ENCODE data around the gene CCDC27. TPM values are rescaled to one million over a fixed set of nuclear protein-coding genes. Genes with fewer than 3 reads are reported as not detected.

The CCDC27 gene
- total RNA-seq, 1 donor from 2014 or later = not detected

DNA sequence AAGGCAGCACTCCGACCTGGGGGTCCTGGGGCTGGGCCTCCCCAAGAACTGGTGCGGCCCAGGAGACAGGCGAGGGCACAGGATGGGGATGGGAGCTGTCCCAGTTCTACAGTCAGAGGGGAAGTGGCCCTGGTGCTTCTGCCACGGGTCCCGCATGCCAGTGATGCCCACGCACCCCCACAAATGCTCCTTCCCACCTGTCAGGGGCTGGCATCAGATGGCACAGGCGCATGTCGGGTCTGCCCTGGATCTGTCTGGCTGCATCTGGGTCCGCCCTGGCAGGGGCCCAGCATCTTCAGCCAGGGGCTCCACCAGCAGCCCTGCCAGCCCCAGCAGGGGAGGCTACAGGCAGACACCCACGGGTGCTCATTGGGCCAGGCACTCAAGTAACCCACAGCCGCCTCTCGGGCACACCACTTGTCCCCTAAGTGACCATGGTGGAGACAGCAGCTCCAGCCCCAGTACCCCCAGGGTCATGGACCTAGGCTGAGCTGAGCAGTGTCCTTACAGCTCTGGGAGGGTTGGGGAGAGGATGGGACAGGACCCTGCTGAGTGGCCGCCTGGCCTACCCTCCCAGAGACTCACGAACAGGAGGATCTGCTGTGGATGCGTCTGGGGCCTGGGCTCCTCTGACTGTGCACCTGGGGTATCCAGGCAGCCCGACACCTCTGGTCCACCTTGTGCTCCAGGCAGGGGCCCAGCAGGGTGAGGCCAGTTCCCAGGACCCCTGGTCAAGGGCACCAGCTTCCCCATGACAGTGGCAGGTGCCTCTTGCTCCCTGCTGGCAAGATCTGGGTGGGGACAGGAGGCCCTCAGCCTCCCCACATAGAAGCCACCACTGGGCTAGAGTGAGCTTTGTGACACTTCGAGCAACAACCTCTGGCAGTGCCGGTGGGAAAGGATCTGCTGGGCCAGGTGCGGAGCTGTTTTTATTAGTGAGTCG is 25.7 kb downstream of the CCDC27 start:
- H3K4me1 Mint-ChIP-seq = peaks cover 11% of the 10 kb centered on the region
- ChIA-PET CTCF (no interaction called here), POLR2A (no interaction called here)
- intact Hi-C loops (cut with micrococcal nuclease) = no loop called here
- DNase-seq (no peak), ATAC-seq (ENCODE audit: low read depth) (no peak)
- H3K36me3 Mint-ChIP-seq (ENCODE audit: low read depth) = peaks cover 39% of the 10 kb centered on the region
- no peak overlapping the region for H3K27ac Mint-ChIP-seq
- TF ChIP-seq, protein P1, sequence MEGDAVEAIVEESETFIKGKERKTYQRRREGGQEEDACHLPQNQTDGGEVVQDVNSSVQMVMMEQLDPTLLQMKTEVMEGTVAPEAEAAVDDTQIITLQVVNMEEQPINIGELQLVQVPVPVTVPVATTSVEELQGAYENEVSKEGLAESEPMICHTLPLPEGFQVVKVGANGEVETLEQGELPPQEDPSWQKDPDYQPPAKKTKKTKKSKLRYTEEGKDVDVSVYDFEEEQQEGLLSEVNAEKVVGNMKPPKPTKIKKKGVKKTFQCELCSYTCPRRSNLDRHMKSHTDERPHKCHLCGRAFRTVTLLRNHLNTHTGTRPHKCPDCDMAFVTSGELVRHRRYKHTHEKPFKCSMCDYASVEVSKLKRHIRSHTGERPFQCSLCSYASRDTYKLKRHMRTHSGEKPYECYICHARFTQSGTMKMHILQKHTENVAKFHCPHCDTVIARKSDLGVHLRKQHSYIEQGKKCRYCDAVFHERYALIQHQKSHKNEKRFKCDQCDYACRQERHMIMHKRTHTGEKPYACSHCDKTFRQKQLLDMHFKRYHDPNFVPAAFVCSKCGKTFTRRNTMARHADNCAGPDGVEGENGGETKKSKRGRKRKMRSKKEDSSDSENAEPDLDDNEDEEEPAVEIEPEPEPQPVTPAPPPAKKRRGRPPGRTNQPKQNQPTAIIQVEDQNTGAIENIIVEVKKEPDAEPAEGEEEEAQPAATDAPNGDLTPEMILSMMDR (IDR thresholded peaks at IDR 0.05) = no peak
- no peaks in the 10 kb centered on the region for H3K27me3 Mint-ChIP-seq
- no peaks in the 10 kb centered on the region for H3K9me3 Mint-ChIP-seq
- no peak overlapping the region for H3K4me3 Mint-ChIP-seq

DNA sequence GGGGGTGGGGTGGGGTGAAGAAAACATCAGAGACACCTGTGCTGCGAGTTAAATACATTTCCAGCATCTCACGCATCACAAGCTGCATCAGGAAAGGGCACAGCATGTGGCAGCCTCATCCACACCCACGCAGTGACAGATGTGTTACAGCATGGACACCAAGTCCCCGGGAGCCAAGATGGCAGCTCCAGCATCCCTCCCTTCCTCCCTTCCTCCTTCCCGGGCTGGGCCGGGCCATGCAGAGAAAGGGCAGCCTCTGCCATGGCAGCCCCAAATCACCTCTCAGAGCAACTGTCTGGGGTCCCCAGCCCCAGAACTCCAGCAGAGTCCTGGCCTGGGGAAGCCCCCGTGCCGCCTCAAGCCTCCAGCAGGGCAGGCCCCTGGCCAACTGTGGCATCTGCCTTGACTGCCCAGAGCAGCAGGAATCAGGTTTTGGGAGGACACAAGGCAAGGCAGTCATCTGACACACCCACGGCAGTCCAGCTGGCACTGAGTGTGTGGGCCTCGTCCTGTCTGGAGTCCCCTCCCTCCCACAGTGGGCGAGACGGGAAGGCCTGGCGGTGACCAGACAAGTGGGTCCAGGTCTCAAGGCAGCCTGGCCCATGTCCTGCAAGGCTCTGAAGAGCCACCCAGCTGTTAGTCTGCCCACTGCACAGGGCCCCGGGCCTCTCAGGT is 26.5 kb downstream of the CCDC27 start:
- DNase-seq (no peak), ATAC-seq (ENCODE audit: low read depth) (no peak)
- CTCF ChIA-PET = no interaction called here
- no peak overlapping the region for H3K27ac Mint-ChIP-seq
- peaks cover 44% of the 10 kb centered on the region for H3K36me3 Mint-ChIP-seq (ENCODE audit: low read depth)
- H3K4me3 Mint-ChIP-seq = no peak overlapping the region
- H3K4me1 Mint-ChIP-seq = peaks cover 11% of the 10 kb centered on the region
- H3K27me3 Mint-ChIP-seq = no peaks in the 10 kb centered on the region
- no peaks in the 10 kb centered on the region for H3K9me3 Mint-ChIP-seq
- POLR2A ChIA-PET = no interaction called here
- intact Hi-C loops (cut with micrococcal nuclease) = no loop called here
- TF ChIP-seq, protein P1 (IDR thresholded peaks at IDR 0.05) = no peak

DNA sequence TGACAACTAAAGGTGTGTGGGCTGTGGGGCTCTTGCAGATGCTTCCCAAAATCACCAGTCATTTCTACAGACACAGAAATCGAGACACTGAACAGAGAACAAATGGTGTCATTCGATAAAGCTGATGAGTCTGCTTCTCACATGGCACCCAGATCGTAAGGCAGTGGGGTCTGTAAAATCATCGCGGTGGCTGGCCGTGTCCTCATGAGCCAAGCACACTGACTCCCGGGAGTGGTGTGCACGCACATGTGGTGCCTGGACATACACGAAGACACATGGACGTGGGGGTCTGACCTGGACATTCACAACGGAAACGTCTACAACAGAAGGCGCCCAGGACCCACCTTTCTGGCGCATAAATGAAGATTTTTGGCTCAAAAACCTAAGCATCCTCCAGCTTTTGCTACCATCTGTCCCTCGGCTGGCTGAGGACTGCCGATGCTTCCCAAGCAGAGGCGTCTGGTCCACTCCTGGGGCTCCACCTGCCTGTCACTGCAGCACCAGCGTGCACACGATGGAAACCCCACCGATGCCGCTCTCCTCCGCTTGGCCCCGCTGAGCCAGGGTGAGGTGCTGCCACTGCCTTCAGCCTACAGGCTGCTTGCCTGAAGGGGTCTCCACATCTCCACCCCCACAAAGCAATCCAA is 27.1 kb downstream of the CCDC27 start:
- POLR2A ChIA-PET = no interaction called here
- Mint-ChIP-seq H3K4me3 (no peak overlapping the region), H3K9me3 (no peaks in the 10 kb centered on the region), H3K27me3 (no peaks in the 10 kb centered on the region), H3K36me3 (ENCODE audit: low read depth) (peaks cover 51% of the 10 kb centered on the region), H3K27ac (no peak overlapping the region), H3K4me1 (peaks cover 11% of the 10 kb centered on the region)
- TF ChIP-seq, protein P1 (IDR thresholded peaks at IDR 0.05) = no peak
- intact Hi-C loops (cut with micrococcal nuclease) = no loop called here
- CTCF ChIA-PET = no interaction called here
- DNase-seq (no peak), ATAC-seq (ENCODE audit: low read depth) (no peak)

DNA sequence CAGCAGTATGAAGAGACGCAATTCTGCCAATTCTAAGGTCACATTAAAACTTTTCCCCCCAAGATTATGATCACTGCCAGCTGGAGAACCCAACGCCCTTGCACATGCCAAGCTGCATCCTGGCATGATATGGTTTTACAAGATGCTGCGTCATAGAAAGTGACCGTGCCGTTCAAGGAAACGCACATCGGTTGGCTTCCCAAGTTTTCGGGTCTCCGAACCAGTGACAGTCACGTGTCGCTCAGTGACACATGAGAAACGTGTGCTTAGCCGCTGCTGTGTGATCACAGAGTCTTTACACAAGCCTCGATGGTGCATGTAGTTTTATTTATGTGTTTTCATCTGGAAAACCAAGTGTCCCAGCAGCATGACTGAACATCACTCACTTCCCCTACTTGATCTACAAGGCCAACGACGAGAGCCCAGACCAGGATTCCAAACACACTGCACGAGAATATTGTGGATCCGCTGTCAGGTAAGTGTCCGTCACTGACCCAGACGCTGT is 27.7 kb downstream of the CCDC27 start:
- TF ChIP-seq, protein P1 (IDR thresholded peaks at IDR 0.05) = no peak
- DNase-seq = no peak
- H3K9me3 Mint-ChIP-seq = no peaks in the 10 kb centered on the region
- H3K4me3 Mint-ChIP-seq = no peak overlapping the region
- H3K27ac Mint-ChIP-seq = no peak overlapping the region
- CTCF ChIA-PET = no interaction called here
- intact Hi-C loops (cut with micrococcal nuclease) = no loop called here
- peaks cover 57% of the 10 kb centered on the region for H3K36me3 Mint-ChIP-seq (ENCODE audit: low read depth)
- peaks cover 10% of the 10 kb centered on the region for H3K4me1 Mint-ChIP-seq
- no peak for ATAC-seq (ENCODE audit: low read depth)
- POLR2A ChIA-PET = no interaction called here
- H3K27me3 Mint-ChIP-seq = no peaks in the 10 kb centered on the region

DNA sequence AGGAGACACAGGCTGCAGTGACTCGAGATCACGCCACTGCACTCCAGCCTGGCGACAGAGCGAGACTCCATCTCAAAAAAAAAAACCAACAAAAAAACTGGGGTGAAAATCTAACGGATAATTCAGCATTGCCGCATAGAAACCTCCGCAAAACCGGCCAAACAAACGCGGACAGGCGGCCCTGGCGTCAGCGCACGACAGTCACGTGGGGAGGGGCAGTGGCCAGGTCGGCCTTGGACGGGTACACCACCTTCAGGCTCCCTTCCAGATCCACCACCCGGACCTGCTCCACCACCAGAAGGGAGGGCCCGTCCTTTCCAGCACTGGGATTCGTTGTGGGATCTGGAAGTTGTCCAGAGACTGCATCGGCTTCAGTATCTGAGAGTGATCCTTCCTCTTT is 28.7 kb downstream of the CCDC27 start:
- DNase-seq = no peak
- peaks cover 65% of the 10 kb centered on the region for H3K36me3 Mint-ChIP-seq (ENCODE audit: low read depth)
- H3K27ac Mint-ChIP-seq = no peak overlapping the region
- peaks cover under 1% of the 10 kb centered on the region for H3K4me1 Mint-ChIP-seq
- no peaks in the 10 kb centered on the region for H3K9me3 Mint-ChIP-seq
- no peak for ATAC-seq (ENCODE audit: low read depth)
- CTCF ChIA-PET = no interaction called here
- H3K27me3 Mint-ChIP-seq = no peaks in the 10 kb centered on the region
- POLR2A ChIA-PET = no interaction called here
- TF ChIP-seq, protein P1 (IDR thresholded peaks at IDR 0.05) = no peak
- H3K4me3 Mint-ChIP-seq = no peak overlapping the region
- intact Hi-C loops (cut with micrococcal nuclease) = no loop called here

Data from activated B cell treated with CpG ODN at 0.5 μM for 24 hours (primary cell).